NT2/D1 (cell line): ENCODE results near the gene AKT1.
A peak's percentile ranks its signal among the peaks of the same experiment; 100 is the strongest.

ENCODE experiments used
- DNase-seq: peaks from one replicate; pipeline ENCODE4 v3.0.0-alpha.2; 2011; ENCODE audit warnings: low read depth, low spot score
- H3K27me3 ChIP-seq: 2 replicates; pipeline ENCODE4 v1.6.0; 2011; ENCODE audit warnings: mild to moderate bottlenecking; ENCODE audit not compliant: insufficient read length, insufficient read depth
- H3K36me3 ChIP-seq: 2 replicates; pipeline ENCODE4 v1.6.1; 2011; ENCODE audit warnings: mild to moderate bottlenecking, low read length, mixed read lengths; ENCODE audit not compliant: insufficient read depth, insufficient read length
- H3K4me1 ChIP-seq: 2 replicates; pipeline ENCODE4 v1.5.1; 2011; ENCODE audit not compliant: insufficient read depth, insufficient read length
- H3K4me3 ChIP-seq: 2 replicates; pipeline ENCODE4 v1.5.1; 2011; ENCODE audit warnings: low read depth; ENCODE audit not compliant: insufficient read length
- H3K9ac ChIP-seq: 2 replicates; pipeline ENCODE4 v1.6.0; 2011; ENCODE audit warnings: low read depth; ENCODE audit not compliant: insufficient read length
- H3K9me3 ChIP-seq: 2 replicates; pipeline ENCODE4 v1.5.1; 2011; ENCODE audit warnings: mild to moderate bottlenecking, low read length; ENCODE audit not compliant: insufficient read depth
- SUZ12 ChIP-seq: IDR thresholded peaks from 2 replicates; pipeline ENCODE4 v1.6.1; 2011; ENCODE audit not compliant: insufficient read length, insufficient read depth; ENCODE audit errors: extremely low read depth
- YY1 ChIP-seq: IDR thresholded peaks from 2 replicates; pipeline ENCODE4 v1.6.1; 2011; ENCODE audit not compliant: insufficient read length, insufficient read depth
- ZNF274 ChIP-seq: IDR thresholded peaks from 2 replicates; pipeline ENCODE4 v1.6.1; 2011; ENCODE audit warnings: mild to moderate bottlenecking, low read depth, low read length

AKT1 gene

DNA sequence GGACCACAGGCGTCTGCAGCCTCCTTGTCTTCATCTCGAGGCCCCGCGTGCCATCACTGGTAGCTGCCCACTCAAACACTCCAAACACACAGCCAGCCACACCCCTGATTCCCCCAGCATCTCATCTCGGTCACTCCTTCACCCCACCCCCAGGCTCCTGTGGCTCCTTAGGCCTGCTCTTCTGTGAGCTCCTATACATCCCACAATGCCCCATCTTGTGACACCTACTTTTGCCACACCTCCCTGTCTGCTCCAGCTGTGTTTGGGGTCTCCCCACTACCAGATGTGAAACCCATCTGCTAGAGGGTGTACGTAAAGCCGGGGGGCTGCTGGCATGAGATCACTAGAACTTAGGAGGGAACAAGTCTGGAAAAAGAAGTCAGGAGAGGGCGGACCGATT lies 4.1 kb downstream of the AKT1 start:
- TF ChIP-seq YY1: no peak
- TF ChIP-seq ZNF274: no peak
- TF ChIP-seq SUZ12: no peak
- Histone ChIP-seq H3K4me1 (peaks cover 18% of the 10 kb centered on the region), H3K36me3 (peaks cover 60% of the 10 kb centered on the region), H3K9me3 (no peaks in the 10 kb centered on the region), H3K27me3 (peaks cover 2% of the 10 kb centered on the region), H3K9ac (peak overlapping the region; percentile 5), H3K4me3 (no peak overlapping the region)
- DNase-seq: no peak

DNA sequence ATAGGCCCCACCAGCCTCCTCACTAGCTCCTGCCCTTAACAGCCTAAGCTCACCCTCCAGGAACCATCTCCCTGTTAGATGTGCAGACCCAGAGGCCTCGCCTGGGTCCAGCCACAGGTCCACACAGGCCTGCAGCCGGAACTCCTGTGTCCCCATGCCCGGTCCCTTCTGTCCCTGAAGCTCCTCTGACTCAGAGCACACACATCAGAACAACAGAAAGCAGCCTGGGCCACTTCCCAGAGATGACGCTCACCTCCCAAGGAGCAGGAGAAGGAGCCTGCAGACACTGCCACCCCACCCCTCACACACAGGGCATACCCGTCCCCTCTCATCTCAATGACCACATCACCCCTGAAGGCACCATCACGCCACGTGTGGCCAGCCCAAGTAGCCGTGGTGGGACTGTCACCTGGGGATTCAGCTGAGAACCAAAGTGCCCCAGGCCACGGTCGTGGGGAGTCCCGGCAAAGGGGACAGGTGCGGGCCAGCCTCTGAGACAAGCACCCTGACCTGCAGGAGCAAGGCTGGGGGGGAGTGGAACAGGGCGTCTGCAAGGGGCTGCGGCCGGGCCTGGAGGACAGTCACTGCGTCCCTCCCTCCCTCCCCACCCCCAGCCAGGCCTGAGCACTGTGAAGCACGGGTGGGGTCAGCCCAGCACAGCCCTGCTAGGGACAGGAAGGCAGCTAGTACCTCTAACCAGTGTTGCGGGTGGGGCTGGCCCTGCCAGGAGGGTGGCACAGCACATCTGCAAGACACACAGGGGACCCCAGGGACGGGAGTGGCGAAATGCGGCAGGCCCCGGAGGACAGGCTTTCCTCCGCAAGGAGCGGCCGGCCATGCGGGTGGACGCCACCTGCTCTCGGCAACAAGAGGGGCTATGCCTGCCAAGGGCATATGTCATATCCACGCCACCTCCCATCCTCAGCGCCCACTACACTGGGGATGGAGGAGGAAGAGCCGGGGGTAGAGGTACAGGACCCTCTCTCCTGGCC lies 5.5 kb downstream of the AKT1 start:
- TF ChIP-seq ZNF274 (no peak), SUZ12 (no peak), YY1 (no peak)
- no peak overlapping the region for H3K9ac ChIP-seq
- H3K4me1 ChIP-seq: peaks cover 14% of the 10 kb centered on the region
- H3K9me3 ChIP-seq: no peaks in the 10 kb centered on the region
- no peak overlapping the region for H3K4me3 ChIP-seq
- no peaks in the 10 kb centered on the region for H3K27me3 ChIP-seq
- DNase-seq: no peak
- peaks cover 65% of the 10 kb centered on the region for H3K36me3 ChIP-seq

- Histone ChIP-seq H3K9ac (no peak overlapping the region), H3K4me1 (peaks cover 12% of the 10 kb centered on the region), H3K4me3 (no peak overlapping the region)
These were observed 6.5 kb downstream of the AKT1 start for GRCh38 chr14:104788873-104789663.

DNA sequence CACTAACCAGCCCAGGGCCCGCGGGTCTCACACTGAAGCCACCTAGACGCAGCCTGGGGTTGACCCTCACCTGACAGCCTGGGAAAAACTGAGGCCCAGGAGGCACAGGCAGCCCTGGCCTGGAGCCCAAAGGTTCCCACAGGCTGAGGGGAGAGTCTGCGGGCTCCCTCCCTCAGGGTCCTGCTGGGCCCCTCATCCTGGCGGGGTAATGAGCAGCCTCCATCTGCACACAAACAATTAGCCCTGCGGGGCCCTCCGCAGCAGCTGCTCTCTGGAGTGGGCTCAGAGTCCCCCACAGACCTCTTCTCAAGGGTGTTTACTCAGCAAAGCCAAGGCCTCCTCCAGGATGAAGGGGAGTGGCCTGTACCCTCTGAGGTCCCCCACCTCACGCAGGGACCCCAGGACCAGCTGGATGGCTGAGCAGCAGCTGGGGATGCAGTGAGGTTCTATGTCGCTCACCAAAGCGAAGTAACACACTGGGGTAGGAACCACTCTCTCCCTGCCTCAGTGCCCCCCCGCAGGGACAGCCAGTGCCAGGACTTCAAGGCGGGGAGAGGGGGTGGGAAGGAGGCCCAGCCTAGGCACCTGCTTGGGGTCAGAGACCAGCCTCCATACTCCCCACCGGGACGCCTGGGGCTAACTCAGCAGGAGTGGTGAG lies 7.3 kb downstream of the AKT1 start:
- Histone ChIP-seq H3K9ac (no peak overlapping the region), H3K27me3 (no peaks in the 10 kb centered on the region), H3K36me3 (peaks cover 71% of the 10 kb centered on the region), H3K4me3 (no peak overlapping the region), H3K4me1 (peaks cover 7% of the 10 kb centered on the region), H3K9me3 (no peaks in the 10 kb centered on the region)
- no peak for TF ChIP-seq ZNF274
- DNase-seq: no peak

More at GRCh38 chr14:104788873-104789663, 6.5 kb downstream of the AKT1 start:
- Histone ChIP-seq H3K9me3 (no peaks in the 10 kb centered on the region), H3K36me3 (peaks cover 69% of the 10 kb centered on the region), H3K27me3 (no peaks in the 10 kb centered on the region)
- no peak for TF ChIP-seq YY1
- TF ChIP-seq ZNF274: no peak
- TF ChIP-seq SUZ12: no peak
- no peak for DNase-seq

DNA sequence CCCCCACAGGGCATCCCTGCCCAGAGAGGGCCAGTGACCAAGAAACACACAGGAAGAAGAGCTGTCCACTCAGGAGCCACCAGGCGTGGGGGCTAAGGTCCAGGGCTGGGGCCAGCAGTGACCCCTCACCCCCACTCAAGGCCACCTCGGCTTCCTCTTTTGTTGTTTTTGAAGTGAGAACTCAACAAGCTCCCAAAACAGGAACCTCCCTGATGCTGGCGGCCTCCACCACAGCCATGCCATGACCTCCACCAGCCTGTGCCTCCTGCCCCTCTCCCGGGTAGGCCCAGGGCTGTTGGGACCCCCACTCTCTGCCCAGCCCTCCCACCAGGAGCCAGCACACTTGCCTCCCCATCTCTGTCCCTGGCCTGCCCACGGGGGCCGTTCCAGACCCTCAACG lies 7.8 kb downstream of the AKT1 start:
- Histone ChIP-seq H3K4me1 (peaks cover 7% of the 10 kb centered on the region), H3K9me3 (no peaks in the 10 kb centered on the region), H3K9ac (no peak overlapping the region), H3K36me3 (peaks cover 71% of the 10 kb centered on the region), H3K27me3 (no peaks in the 10 kb centered on the region), H3K4me3 (no peak overlapping the region)
- DNase-seq: no peak
- TF ChIP-seq SUZ12 (no peak), ZNF274 (no peak), YY1 (no peak)

- no peak overlapping the region for H3K9ac ChIP-seq
- peaks cover 64% of the 10 kb centered on the region for H3K36me3 ChIP-seq
- H3K4me1 ChIP-seq: peaks cover 3% of the 10 kb centered on the region
- H3K27me3 ChIP-seq: no peaks in the 10 kb centered on the region
- no peaks in the 10 kb centered on the region for H3K9me3 ChIP-seq
- TF ChIP-seq SUZ12 (no peak), YY1 (no peak), ZNF274 (no peak)
- no peak for DNase-seq
- H3K4me3 ChIP-seq: no peak overlapping the region
These were observed 8.5 kb downstream of the AKT1 start for GRCh38 chr14:104786726-104787675.
